ENCODE measurements around the gene PBX3. TPM values are rescaled to one million over a fixed set of nuclear protein-coding genes. Genes with fewer than 3 reads are reported as not detected.

PBX3 gene
- total RNA-seq, 4 donors from 2014 or later = 18.0 to 33.5 (median 24.2) TPM

GRCh38 chr9:125953314-125954019 lies 206.3 kb downstream of the PBX3 start:
- Histone ChIP-seq H3K36me3 (peaks cover 0 to 9% (median 0%) of the 10 kb centered on the region in 3 donors), H3K4me1 (no peaks in the 10 kb centered on the region), H3K27ac (no peak overlapping the region), H3K9me3 (no peaks in the 10 kb centered on the region), H3K27me3 (no peaks in the 10 kb centered on the region), H3K4me3 (no peak overlapping the region)
- 92 to 96% methylated on average over 12 of the region's 12 CpGs for WGBS, 2 donors
- TF ChIP-seq EP300 (IDR thresholded peaks at IDR 0.05) (no peak), POLR2A (IDR thresholded peaks at IDR 0.05) (no peak)
- TF ChIP-seq, protein P1, sequence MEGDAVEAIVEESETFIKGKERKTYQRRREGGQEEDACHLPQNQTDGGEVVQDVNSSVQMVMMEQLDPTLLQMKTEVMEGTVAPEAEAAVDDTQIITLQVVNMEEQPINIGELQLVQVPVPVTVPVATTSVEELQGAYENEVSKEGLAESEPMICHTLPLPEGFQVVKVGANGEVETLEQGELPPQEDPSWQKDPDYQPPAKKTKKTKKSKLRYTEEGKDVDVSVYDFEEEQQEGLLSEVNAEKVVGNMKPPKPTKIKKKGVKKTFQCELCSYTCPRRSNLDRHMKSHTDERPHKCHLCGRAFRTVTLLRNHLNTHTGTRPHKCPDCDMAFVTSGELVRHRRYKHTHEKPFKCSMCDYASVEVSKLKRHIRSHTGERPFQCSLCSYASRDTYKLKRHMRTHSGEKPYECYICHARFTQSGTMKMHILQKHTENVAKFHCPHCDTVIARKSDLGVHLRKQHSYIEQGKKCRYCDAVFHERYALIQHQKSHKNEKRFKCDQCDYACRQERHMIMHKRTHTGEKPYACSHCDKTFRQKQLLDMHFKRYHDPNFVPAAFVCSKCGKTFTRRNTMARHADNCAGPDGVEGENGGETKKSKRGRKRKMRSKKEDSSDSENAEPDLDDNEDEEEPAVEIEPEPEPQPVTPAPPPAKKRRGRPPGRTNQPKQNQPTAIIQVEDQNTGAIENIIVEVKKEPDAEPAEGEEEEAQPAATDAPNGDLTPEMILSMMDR (IDR thresholded peaks at IDR 0.05) = no peak
- no peak for DNase-seq (ENCODE audit: low spot score in 2 of 2)

GRCh38 chr9:125956102-125956501 lies 208.9 kb downstream of the PBX3 start:
- peaks cover 0 to 6% (median 0%) of the 10 kb centered on the region in 3 donors for H3K36me3 ChIP-seq
- DNase-seq (ENCODE audit: low spot score in 2 of 2) = no peak
- peaks cover 0 to 11% (median 0%) of the 10 kb centered on the region in 4 donors for H3K4me1 ChIP-seq
- WGBS, 2 donors = 91 to 93% methylated on average over 5 of the region's 5 CpGs
- H3K9me3 ChIP-seq = no peaks in the 10 kb centered on the region
- H3K4me3 ChIP-seq = no peak overlapping the region
- no peaks in the 10 kb centered on the region for H3K27me3 ChIP-seq
- no peak overlapping the region for H3K27ac ChIP-seq
- TF ChIP-seq, protein P1 (IDR thresholded peaks at IDR 0.05) = no peak
- TF ChIP-seq POLR2A (IDR thresholded peaks at IDR 0.05) (no peak), EP300 (IDR thresholded peaks at IDR 0.05) (no peak)

DNA sequence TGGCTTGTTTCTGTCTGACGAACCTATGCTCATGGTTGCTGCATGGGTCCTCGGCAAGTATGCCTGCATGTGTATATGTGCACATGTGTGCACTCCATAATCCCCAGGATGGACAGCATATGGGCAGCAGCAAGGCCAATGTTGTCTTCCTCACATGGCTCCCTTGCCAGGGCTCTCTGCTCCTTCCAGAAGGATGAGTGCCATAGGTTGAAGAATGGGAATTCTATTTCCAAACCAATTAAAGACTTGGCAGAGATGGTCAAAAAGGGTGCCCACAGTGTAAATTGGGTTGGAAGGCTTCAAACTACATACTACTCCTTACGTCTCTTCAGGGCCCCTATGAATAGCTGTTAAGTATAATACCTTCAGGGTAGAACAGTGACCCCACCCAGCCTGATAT lies 212.1 kb downstream of the PBX3 start:
- Histone ChIP-seq H3K27me3 (no peaks in the 10 kb centered on the region), H3K4me3 (no peak overlapping the region), H3K27ac (no peak overlapping the region), H3K36me3 (peaks cover 0 to 11% (median 0%) of the 10 kb centered on the region in 3 donors), H3K9me3 (no peaks in the 10 kb centered on the region), H3K4me1 (peaks cover 0 to 12% (median 0%) of the 10 kb centered on the region in 4 donors)
- no peak for DNase-seq (ENCODE audit: low spot score in 2 of 2)
- no peak for TF ChIP-seq POLR2A (IDR thresholded peaks at IDR 0.05)
- TF ChIP-seq, protein P1 (IDR thresholded peaks at IDR 0.05) = no peak
- TF ChIP-seq EP300 (IDR thresholded peaks at IDR 0.05) = no peak
- 95% methylated on average over 3 of the region's 3 CpGs for WGBS, 2 donors

DNA sequence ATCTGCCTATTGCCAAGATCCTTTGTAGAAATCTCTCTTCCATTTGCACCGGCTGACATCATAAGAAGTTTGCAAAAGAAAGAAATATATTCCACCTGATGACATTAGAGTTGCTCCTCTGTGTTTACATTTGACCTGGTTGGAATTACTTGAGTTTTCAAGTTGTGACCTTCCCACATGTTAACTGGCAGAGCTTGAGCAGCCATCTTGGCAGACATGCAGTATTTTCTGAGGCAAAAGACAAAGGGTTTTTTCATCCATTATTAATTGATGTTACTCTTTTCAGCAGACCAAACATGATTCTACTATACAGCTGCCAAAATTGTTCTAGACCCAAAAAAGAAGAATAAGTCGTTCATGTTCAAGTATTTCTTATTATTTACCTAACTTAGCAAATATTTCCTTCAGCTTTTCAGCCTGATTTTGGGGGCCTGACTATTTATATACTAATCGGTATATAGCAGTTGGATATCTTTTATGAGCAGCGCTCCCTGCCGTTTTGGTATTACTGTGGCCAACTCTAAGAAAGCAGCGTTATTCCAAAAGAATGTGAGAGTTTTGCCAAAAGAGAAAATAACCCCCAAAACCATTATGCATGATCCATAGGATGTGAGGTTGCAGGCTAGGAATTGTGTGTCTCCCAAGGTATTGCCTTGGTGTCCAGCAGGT lies 212.9 kb downstream of the PBX3 start:
- Histone ChIP-seq H3K27me3 (no peaks in the 10 kb centered on the region), H3K4me1 (peaks cover 0 to 12% (median 0%) of the 10 kb centered on the region in 4 donors), H3K36me3 (peaks cover 0 to 16% (median 0%) of the 10 kb centered on the region in 3 donors), H3K27ac (no peak overlapping the region), H3K4me3 (no peak overlapping the region), H3K9me3 (no peaks in the 10 kb centered on the region)
- 34 to 39% methylated on average over 6 of the region's 6 CpGs for WGBS, 2 donors
- DNase-seq (ENCODE audit: low spot score in 2 of 2) = no peak
- TF ChIP-seq EP300 (IDR thresholded peaks at IDR 0.05) (no peak), POLR2A (IDR thresholded peaks at IDR 0.05) (no peak)
- TF ChIP-seq, protein P1 (IDR thresholded peaks at IDR 0.05) = no peak

DNA sequence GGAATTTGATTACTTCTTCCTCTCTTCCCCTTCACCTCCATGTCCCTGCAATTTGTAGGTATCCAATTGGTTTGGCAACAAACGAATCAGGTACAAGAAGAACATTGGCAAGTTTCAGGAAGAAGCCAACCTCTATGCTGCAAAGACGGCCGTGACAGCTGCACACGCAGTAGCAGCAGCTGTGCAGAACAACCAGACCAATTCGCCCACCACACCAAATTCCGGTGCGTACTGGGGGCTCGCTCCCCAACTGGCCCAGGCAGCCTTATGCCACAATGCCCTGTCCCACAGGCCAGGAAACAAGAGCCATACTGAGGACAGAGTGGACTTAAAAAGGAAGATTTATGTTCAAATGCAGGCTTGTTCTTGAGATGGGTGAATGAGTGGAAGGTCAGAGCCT lies 213.5 kb downstream of the PBX3 start:
- WGBS, 2 donors = 70 to 75% methylated on average over 8 of the region's 8 CpGs

More for the DNA sequence above, 213.5 kb downstream of the PBX3 start:
- no peak for DNase-seq (ENCODE audit: low spot score in 2 of 2)
- peaks cover 0 to 12% (median 0%) of the 10 kb centered on the region in 4 donors for H3K4me1 ChIP-seq
- no peak overlapping the region for H3K4me3 ChIP-seq
- H3K36me3 ChIP-seq = peaks cover 0 to 22% (median 0%) of the 10 kb centered on the region in 3 donors
- TF ChIP-seq EP300 (IDR thresholded peaks at IDR 0.05) (no peak), POLR2A (IDR thresholded peaks at IDR 0.05) (no peak)
- TF ChIP-seq, protein P1 (IDR thresholded peaks at IDR 0.05) = no peak
- no peaks in the 10 kb centered on the region for H3K27me3 ChIP-seq
- no peaks in the 10 kb centered on the region for H3K9me3 ChIP-seq
- H3K27ac ChIP-seq = no peak overlapping the region
